GM19328 (cell line): ENCODE data around the gene POLR2H.

Experiments used
- ATAC-seq: cut with Tn5 transposase; IDR thresholded peaks from one replicate; pipeline ENCODE4 v1.9.1; 2021; ENCODE audit warnings: mild to moderate bottlenecking, moderate library complexity; ENCODE audit not compliant: unreplicated experiment

Gene POLR2H

GRCh38 chr3:184361532-184361931, at the start of gene POLR2H, which contains the start of gene CLCN2:
Gene POLR2H (plus strand): TSS chr3:184361710. CDS start chr3:184363493, 1,783 bp downstream.
Gene CLCN2 (minus strand): TSS chr3:184361605. CDS start chr3:184361479, 126 bp downstream.
- peak; percentile 33 for ATAC-seq

- peak; percentile 81 for ATAC-seq
Observed at GRCh38 chr3:184314363-184314699, 47.2 kb upstream of the POLR2H start, which contains the start of gene EIF4G1. Gene EIF4G1 (plus strand): TSS chr3:184314606. CDS start chr3:184315797, 1,191 bp downstream.

DNA sequence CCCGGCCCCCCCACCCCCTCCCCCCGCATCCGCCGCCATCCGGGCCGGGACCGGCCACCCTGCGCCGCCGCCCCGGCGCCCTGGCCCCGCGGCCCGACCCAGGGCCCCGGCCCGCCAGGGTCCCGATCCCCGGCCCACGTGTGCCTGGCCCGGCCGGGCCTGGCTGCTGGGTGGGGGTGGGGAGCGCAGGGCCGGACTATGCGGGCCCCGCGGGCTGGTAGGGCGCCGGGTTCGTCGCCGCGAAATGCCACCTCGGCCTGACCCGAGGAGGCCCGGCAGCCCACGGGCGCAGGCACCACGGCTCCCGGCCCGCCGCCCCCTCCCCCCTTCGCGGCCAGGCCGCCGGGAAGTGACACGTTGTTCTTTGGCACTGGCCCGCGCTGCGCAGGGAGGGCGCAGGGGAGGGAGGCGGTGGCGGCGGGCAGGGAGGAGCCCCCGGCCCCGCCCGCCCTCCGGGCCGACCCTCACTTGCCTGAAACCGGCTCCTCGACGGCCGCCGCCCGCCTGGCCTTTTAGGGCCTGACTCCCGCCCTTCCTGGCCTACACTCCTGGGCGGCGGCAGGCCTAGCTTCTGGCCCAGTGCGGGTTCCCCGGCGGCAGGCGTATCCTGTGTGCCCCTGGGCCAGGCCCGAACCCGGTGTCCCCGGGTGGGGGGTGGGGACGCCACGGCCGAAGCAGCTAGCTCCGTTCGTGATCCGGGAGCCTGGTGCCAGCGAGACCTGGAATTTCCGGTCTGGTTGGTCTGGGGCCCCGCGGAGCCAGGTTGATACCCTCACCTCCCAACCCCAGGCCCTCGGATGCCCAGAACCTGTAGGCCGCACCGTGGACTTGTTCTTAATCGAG, 46.6 kb upstream of the POLR2H start:
- ATAC-seq, result peak; percentile 41

- ATAC-seq, result no peak
Observed at GRCh38 chr3:184315543-184315867, 46.0 kb upstream of the POLR2H start.

GRCh38 chr3:184315871-184316661, 45.4 kb upstream of the POLR2H start:
- no peak for ATAC-seq

DNA sequence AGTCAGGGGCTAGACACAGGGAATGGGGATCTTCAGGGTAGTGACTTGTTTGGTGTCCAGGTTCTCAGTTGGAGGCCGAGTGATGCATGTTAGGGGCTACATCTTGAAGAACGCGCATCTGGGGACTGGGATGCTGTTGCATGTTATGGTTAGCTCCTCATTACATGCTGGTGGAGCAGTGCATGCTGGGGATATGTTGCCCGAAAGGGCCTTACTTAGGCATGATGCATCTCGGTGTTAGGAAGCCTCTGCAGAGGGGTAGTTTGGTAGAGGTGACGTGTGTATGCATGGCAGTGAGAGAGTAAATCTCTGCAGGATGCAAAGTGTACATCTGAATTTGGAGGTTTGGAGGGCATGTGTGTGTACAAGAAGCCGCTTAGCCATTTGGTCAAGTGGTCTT, 44.7 kb upstream of the POLR2H start:
- no peak for ATAC-seq

DNA sequence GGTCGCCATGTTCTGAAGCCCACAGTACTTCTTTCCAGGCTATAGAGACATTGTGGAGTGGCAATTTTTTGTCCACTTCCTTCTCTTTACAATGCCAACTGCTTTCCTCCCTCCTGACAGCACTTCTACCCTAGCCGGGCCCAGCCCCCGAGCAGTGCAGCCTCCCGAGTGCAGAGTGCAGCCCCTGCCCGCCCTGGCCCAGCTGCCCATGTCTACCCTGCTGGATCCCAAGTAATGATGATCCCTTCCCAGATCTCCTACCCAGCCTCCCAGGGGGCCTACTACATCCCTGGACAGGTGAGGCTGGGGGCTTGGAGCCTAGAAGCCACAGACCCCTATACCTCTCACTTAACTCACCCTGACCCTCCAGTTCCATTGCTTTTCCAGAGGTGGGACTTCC, 44.3 kb upstream of the POLR2H start:
- ATAC-seq, result no peak

DNA sequence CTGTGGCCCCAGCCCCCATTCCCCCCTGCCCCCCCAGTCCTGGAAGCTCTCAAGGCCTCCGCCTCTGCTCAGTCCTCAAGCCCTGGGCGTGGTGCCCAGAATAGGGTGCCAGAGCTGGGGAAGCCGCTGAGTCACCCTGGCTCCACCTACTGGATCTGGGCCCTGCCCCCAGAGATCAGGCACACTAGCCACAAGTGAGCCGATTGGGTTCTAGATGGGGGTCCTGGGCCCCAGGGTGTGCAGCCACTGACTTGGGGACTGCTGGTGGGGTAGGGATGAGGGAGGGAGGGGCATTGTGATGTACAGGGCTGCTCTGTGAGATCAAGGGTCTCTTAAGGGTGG, 41.4 kb upstream of the POLR2H start:
- ATAC-seq, result no peak

DNA sequence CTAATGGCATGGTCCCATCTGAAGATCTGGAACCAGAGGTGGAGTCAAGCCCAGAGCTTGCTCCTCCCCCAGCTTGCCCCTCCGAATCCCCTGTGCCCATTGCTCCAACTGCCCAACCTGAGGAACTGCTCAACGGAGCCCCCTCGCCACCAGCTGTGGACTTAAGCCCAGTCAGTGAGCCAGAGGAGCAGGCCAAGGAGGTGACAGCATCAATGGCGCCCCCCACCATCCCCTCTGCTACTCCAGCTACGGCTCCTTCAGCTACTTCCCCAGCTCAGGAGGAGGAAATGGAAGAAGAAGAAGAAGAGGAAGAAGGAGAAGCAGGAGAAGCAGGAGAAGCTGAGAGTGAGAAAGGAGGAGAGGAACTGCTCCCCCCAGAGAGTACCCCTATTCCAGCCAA, 39.8 kb upstream of the POLR2H start:
- ATAC-seq, result no peak

GRCh38 chr3:184322731-184323487, 38.6 kb upstream of the POLR2H start:
- ATAC-seq, result no peak

GRCh38 chr3:184323696-184324095, 37.8 kb upstream of the POLR2H start:
- ATAC-seq, result no peak

- ATAC-seq, result no peak
Observed at GRCh38 chr3:184325269-184325668, 36.2 kb upstream of the POLR2H start.

DNA sequence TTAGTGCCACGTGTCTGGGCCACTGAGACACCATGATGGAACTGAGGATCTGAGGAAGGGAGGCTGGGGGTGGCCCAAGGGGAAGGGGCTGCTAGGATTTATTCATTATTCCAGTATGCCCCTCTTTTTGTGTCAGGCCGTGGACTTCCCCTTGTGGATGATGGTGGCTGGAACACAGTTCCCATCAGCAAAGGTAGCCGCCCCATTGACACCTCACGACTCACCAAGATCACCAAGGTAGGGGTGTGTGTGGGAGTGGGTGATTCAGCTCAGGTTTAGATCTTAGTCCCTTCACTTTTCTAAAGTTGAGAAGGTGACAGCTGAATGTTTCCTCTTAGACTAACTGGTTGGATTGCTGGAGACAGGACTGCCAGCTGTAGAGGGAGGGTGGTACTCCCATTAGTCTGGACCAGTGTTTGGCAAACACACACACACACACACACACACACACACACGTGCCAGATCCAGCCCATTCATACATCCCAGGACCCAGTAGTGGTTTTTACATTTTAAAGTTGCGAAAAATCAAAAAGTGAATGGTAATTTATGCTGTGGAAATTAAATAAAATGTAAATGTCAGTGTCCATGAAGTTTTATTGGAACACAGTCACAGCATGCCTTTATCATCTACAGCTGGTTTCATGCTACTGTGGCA, 35.7 kb upstream of the POLR2H start:
- no peak for ATAC-seq

DNA sequence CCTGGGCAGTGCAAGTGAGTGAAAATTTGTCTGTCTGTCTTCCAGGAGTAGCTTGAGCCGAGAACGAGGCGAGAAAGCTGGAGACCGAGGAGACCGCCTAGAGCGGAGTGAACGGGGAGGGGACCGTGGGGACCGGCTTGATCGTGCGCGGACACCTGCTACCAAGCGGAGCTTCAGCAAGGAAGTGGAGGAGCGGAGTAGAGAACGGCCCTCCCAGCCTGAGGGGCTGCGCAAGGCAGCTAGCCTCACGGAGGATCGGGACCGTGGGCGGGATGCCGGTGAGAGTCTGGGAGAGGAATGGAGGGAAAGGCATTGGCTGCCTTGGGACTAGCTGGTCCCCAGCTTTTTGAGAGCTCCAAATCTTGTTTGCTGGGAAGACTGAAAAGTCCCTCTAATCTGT, 34.3 kb upstream of the POLR2H start:
- no peak for ATAC-seq

- ATAC-seq, result no peak
Observed at GRCh38 chr3:184328516-184328915, 33.0 kb upstream of the POLR2H start.

GRCh38 chr3:184332370-184333090, 29.0 kb upstream of the POLR2H start:
- no peak for ATAC-seq

GRCh38 chr3:184333190-184333589, 28.3 kb upstream of the POLR2H start:
- no peak for ATAC-seq

- no peak for ATAC-seq
Observed at GRCh38 chr3:184333700-184334099, 27.8 kb upstream of the POLR2H start.

DNA sequence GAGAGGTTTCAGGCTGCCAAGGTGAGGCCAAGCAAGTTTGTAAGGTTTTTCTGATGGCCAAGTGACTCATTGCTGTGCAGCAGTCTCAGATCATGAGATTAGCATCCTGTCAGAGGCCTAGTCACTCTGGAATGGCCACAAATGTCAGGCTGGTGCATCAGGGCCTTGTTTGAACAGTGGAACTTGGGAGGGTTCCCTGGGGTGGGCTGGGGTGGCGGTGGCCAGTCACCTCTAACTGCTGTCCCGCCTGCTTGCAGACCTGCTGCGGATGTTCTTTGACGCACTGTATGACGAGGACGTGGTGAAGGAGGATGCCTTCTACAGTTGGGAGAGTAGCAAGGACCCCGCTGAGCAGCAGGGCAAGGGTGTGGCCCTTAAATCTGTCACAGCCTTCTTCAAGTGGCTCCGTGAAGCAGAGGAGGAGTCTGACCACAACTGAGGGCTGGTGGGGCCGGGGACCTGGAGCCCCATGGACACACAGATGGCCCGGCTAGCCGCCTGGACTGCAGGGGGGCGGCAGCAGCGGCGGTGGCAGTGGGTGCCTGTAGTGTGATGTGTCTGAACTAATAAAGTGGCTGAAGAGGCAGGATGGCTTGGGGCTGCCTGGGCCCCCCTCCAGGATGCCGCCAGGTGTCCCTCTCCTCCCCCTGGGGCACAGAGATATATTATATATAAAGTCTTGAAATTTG, 26.9 kb upstream of the POLR2H start:
- ATAC-seq, result no peak

GRCh38 chr3:184335291-184335660, 26.2 kb upstream of the POLR2H start:
- ATAC-seq, result no peak
